BE2C (cell line): Measurements from ENCODE around the gene SPART. TPM values are rescaled to one million over a fixed set of nuclear protein-coding genes. Genes with fewer than 3 reads are reported as not detected.

ENCODE experiments used
- DNase-seq: peaks from one replicate; pipeline ENCODE4 v3.0.0-alpha.2; 2020
- H3K27me3 ChIP-seq: fragments of 250-450 bp; sonication (Bioruptor Pico); 2 replicates; pipeline ENCODE4 v1.5.1; 2020; ENCODE audit warnings: mild to moderate bottlenecking
- H3K36me3 ChIP-seq: fragments of 250-450 bp; sonication (Bioruptor Pico); 2 replicates; pipeline ENCODE4 v1.5.1; 2020; ENCODE audit warnings: mild to moderate bottlenecking
- H3K4me1 ChIP-seq: fragments of 250-450 bp; sonication (Bioruptor Pico); 2 replicates; pipeline ENCODE4 v1.5.1; 2020
- H3K4me3 ChIP-seq: 2 replicates; pipeline ENCODE4 v1.5.1; 2011; ENCODE audit warnings: low read depth, low read length
- H3K9me3 ChIP-seq: fragments of 250-450 bp; sonication (Bioruptor Pico); 2 replicates; pipeline ENCODE4 v1.5.1; 2020
- CTCF ChIP-seq: IDR thresholded peaks from 2 replicates; pipeline ENCODE4 v1.5.1; 2012; ENCODE audit warnings: mild to moderate bottlenecking, low read depth, low read length
- polyA plus RNA-seq: library from polyadenylated mRNA; unstranded; fragments of >200 nt; gene quantifications from one replicate; pipeline ENCODE4 v1.2.1, GENCODE V29; 2012; ENCODE audit warnings: low read depth, missing spikeins; ENCODE audit not compliant: insufficient read length, insufficient read depth

SPART gene
- polyA plus RNA-seq = 7.6 TPM

- DNase-seq = peak; percentile 88
- H3K36me3 ChIP-seq = no peaks in the 10 kb centered on the region
- H3K27me3 ChIP-seq = no peaks in the 10 kb centered on the region
- H3K9me3 ChIP-seq = no peaks in the 10 kb centered on the region
- peak within 1 kb of the TSS; percentile 75 for H3K4me3 ChIP-seq
- no peaks in the 10 kb centered on the region for H3K4me1 ChIP-seq
- peak; percentile 99 for TF ChIP-seq CTCF
Observed at GRCh38 chr13:36346222-36347083, at the start of gene SPART. Gene SPART, minus strand, starts transcription at chr13:36346394. Its CDS starts 10,564 bp downstream, at chr13:36335830.

DNA sequence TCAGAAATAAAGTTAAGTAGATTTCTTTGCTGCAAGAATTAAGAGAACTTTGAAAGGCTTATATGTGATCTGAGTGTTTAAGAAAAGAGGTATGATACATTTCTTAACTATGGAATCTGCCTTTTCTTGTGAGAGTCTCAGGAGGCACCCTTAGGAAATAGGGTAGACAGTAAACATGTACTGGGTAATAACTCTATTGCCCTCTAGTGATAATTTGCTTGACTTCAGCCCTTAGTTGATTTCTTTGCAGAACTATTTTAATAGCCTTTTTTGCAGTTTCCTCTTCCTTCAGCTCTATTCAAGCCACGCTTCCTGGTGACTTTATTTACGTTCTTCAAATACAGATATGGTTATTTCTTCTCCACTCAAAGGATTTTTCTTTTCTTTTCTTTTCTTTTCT is 49.1 kb upstream of the SPART start:
- Histone ChIP-seq H3K36me3 (no peaks in the 10 kb centered on the region), H3K4me1 (no peaks in the 10 kb centered on the region), H3K27me3 (peaks cover 5% of the 10 kb centered on the region), H3K4me3 (no peak overlapping the region), H3K9me3 (peaks cover 2% of the 10 kb centered on the region; the same call in 1 of the 2 replicates)
- TF ChIP-seq CTCF = no peak
- no peak for DNase-seq

DNA sequence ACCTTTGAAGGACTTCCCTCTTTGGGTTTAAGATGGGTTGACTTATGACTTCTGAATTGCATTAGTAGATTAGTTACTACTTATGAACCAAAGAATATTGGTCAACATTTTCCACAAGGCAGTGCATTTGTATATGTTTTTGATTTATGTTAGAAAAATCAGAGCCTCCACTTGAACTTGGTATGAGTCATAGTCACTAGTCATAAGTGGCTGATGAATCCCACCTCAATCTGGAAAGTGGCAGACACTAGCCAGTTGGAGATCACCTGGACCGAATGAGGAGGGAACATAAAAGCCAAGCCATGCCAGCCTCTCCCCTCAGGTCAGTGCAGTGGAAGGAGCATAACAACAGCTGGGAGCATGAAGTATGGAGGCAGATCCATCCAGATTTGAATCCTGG is 39.3 kb upstream of the SPART start:
- no peaks in the 10 kb centered on the region for H3K9me3 ChIP-seq
- H3K4me3 ChIP-seq = no peak overlapping the region
- peaks cover 26% of the 10 kb centered on the region for H3K27me3 ChIP-seq
- no peak for DNase-seq
- no peak for TF ChIP-seq CTCF
- no peaks in the 10 kb centered on the region for H3K4me1 ChIP-seq
- no peaks in the 10 kb centered on the region for H3K36me3 ChIP-seq

GRCh38 chr13:36382030-36382429 is 35.8 kb upstream of the SPART start:
- DNase-seq = no peak
- no peaks in the 10 kb centered on the region for H3K4me1 ChIP-seq
- H3K4me3 ChIP-seq = no peak overlapping the region
- H3K9me3 ChIP-seq = no peaks in the 10 kb centered on the region
- peaks cover 19% of the 10 kb centered on the region for H3K27me3 ChIP-seq
- no peaks in the 10 kb centered on the region for H3K36me3 ChIP-seq
- TF ChIP-seq CTCF = no peak

GRCh38 chr13:36377826-36378468 is 31.8 kb upstream of the SPART start:
- no peak for TF ChIP-seq CTCF
- H3K36me3 ChIP-seq = no peaks in the 10 kb centered on the region
- peaks cover 16% of the 10 kb centered on the region for H3K27me3 ChIP-seq
- no peak for DNase-seq
- no peaks in the 10 kb centered on the region for H3K4me1 ChIP-seq
- H3K9me3 ChIP-seq = no peaks in the 10 kb centered on the region
- H3K4me3 ChIP-seq = no peak overlapping the region

DNA sequence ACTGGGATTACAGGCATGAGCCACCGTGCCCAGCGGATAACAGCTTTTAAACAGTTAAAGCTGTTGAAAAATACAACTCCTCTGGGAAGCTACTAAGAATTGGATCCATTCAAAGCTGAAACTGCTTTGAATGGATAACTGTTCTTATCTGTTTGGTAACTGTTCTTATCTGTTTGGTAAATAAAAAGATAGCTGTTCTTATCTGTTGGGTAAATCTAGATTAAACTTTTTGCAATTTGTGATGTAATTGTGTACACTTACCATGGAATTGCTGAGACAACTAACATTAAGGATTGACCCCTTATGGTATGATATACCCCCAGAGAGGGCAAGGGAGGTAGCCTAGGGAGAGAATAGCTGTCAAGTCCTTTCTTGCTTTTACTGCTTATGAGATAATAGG is 27.9 kb upstream of the SPART start:
- no peak for TF ChIP-seq CTCF
- no peak overlapping the region for H3K4me3 ChIP-seq
- no peaks in the 10 kb centered on the region for H3K4me1 ChIP-seq
- DNase-seq = no peak
- H3K36me3 ChIP-seq = no peaks in the 10 kb centered on the region
- H3K9me3 ChIP-seq = no peaks in the 10 kb centered on the region
- H3K27me3 ChIP-seq = peaks cover 12% of the 10 kb centered on the region
